NCI-H446 (cell line): Measurements from ENCODE around the gene GCNA.
"Not testable (repeated sequence)": the region's sequence is repeated elsewhere in the genome, so short reads cannot be mapped to it uniquely, and the experiment has no call there.

Experiments used
- DNase-seq, 2 experiments: peaks; one replicate each; lab custom pipeline; 2025; lab: John Stamatoyannopoulos, UW

Gene GCNA

GRCh38 chrX:71640002-71640401, 61.8 kb downstream of the GCNA start:
- DNase-seq = no peak

GRCh38 chrX:71644406-71644805, 66.2 kb downstream of the GCNA start:
- DNase-seq = not testable (repeated sequence)

- DNase-seq = no peak
Observed at GRCh38 chrX:71650333-71650969, 72.2 kb downstream of the GCNA start.

GRCh38 chrX:71652405-71652804, 74.2 kb downstream of the GCNA start:
- peak; percentile 13 to 59 for DNase-seq

GRCh38 chrX:71653344-71653743, 75.1 kb downstream of the GCNA start:
- no peak for DNase-seq

- DNase-seq = no peak
Observed at GRCh38 chrX:71657267-71657666, 79.0 kb downstream of the GCNA start.

- no peak for DNase-seq
Observed at GRCh38 chrX:71659342-71659741, 81.1 kb downstream of the GCNA start.

GRCh38 chrX:71659959-71660358, 81.7 kb downstream of the GCNA start:
- DNase-seq = no peak

GRCh38 chrX:71660562-71661416, 82.6 kb downstream of the GCNA start:
- DNase-seq = no peak

GRCh38 chrX:71661919-71662318, 83.7 kb downstream of the GCNA start:
- no peak for DNase-seq

- not testable (repeated sequence) for DNase-seq
Observed at GRCh38 chrX:71662654-71663053, 84.4 kb downstream of the GCNA start.
